Prostate gland (tissue), 2 donors: ENCODE measurements around the gene CARS1. TPM values are rescaled to one million over a fixed set of nuclear protein-coding genes. Genes with fewer than 3 reads are reported as not detected.

Experiments used
- DNase-seq: peaks from one replicate; pipeline ENCODE4 v3.0.0-alpha.2; 2019; ENCODE audit warnings: low spot score
- H3K27ac ChIP-seq, 2 donors: fragments of 200-600 bp; sonication (generic); 2 replicates each; pipeline ENCODE4 v1.5.1; 2017 to 2019
- H3K27me3 ChIP-seq: fragments of 200-600 bp; sonication (generic); replicated peaks from 2 replicates; pipeline ENCODE4 v1.5.1; 2019; ENCODE audit not compliant: insufficient read depth
- H3K36me3 ChIP-seq, 2 donors: fragments of 200-600 bp; sonication (generic); 1 replicate in 1 of 2; 2 replicates in 1 of 2; pipeline versions ENCODE4 v1.5.1 to v1.8.1; 2017 to 2019
- H3K4me1 ChIP-seq: fragments of 200-600 bp; sonication (generic); replicated peaks from 2 replicates; pipeline ENCODE4 v1.5.1; 2019
- H3K4me3 ChIP-seq, 2 donors: fragments of 200-600 bp; sonication (generic); 2 replicates each; pipeline ENCODE4 v1.5.1; 2017 to 2019
- H3K9me3 ChIP-seq: fragments of 200-600 bp; sonication (generic); 2 replicates; pipeline ENCODE4 v1.5.1; 2017
- CTCF ChIP-seq, 4 experiments: fragments of 200-600 bp in 2 of 4; fragments of 450-650 bp in 2 of 4; sonication (generic) in 2 of 4; IDR thresholded peaks; 1 replicate in 3 of 4; 2 replicates in 1 of 4; pipeline ENCODE4 v1.5.1; 2016 to 2019; ENCODE audit warnings: antibody characterized with exemption in 4 of 4, mild to moderate bottlenecking in 2 of 4, moderate library complexity in 2 of 4
- POLR2A ChIP-seq: fragments of 450-650 bp; IDR thresholded peaks from one replicate; pipeline ENCODE4 v1.6.1; 2016; ENCODE audit warnings: antibody characterized with exemption, mild to moderate bottlenecking
- POLR2AphosphoS5 ChIP-seq: sonication (generic); formaldehyde crosslinking; IDR thresholded peaks from one replicate; pipeline ENCODE4 v1.6.1; 2017; ENCODE audit warnings: antibody characterized with exemption
- WGBS: methylation state at CpG from one replicate; pipeline ENCODE4 v1.1.5; 2018; 5-methylcytosine and 5-hydroxymethylcytosine counted together
- intact Hi-C: fragments of 100-400 bp; cut with DNase I; formaldehyde crosslinking; loops from one replicate; pipeline ENCODE4 v1.14.2; 2022
- total RNA-seq, 2 donors: library from RNA; depleted of rRNA; stranded (reverse); fragments of >200 nt; gene quantifications; one replicate each; pipeline ENCODE4 v1.1.0, GENCODE V29; 2016

The CARS1 gene
- total RNA-seq, 2 donors from 2014 or later: 25.6 to 28.9 TPM

GRCh38 chr11:3052567-3052966 is 4.7 kb downstream of the CARS1 start:
- TF ChIP-seq CTCF (IDR thresholded peaks at IDR 0.05): no peak
- TF ChIP-seq POLR2A: no peak
- no peak for TF ChIP-seq POLR2AphosphoS5
- H3K36me3 ChIP-seq: no peaks in the 10 kb centered on the region
- 65% methylated on average over 11 of the region's 11 CpGs for WGBS
- no peaks in the 10 kb centered on the region for H3K9me3 ChIP-seq
- no peaks in the 10 kb centered on the region for H3K27me3 ChIP-seq
- no peak overlapping the region for H3K27ac ChIP-seq
- H3K4me1 ChIP-seq: peaks cover 5% of the 10 kb centered on the region
- intact Hi-C loops: no loop called here
- no peak overlapping the region for H3K4me3 ChIP-seq
- no peak for DNase-seq

- H3K4me3 ChIP-seq: no peak overlapping the region
- 43% methylated on average over 14 of the region's 14 CpGs for WGBS
- intact Hi-C loops: no loop called here
- no peaks in the 10 kb centered on the region for H3K27me3 ChIP-seq
- TF ChIP-seq POLR2A: no peak
- TF ChIP-seq POLR2AphosphoS5: no peak
- no peak for TF ChIP-seq CTCF (IDR thresholded peaks at IDR 0.05)
- peaks cover 5% of the 10 kb centered on the region for H3K4me1 ChIP-seq
- H3K9me3 ChIP-seq: no peaks in the 10 kb centered on the region
- DNase-seq: no peak
- H3K36me3 ChIP-seq: no peaks in the 10 kb centered on the region
- no peak overlapping the region for H3K27ac ChIP-seq
These were observed 5.1 kb downstream of the CARS1 start for GRCh38 chr11:3052109-3052479.

GRCh38 chr11:3051196-3052108 is 5.8 kb downstream of the CARS1 start:
- Histone ChIP-seq H3K27ac (no peak overlapping the region), H3K4me3 (no peak overlapping the region), H3K27me3 (no peaks in the 10 kb centered on the region), H3K4me1 (peaks cover 5% of the 10 kb centered on the region), H3K9me3 (no peaks in the 10 kb centered on the region), H3K36me3 (no peaks in the 10 kb centered on the region)
- TF ChIP-seq POLR2A: no peak
- TF ChIP-seq CTCF (IDR thresholded peaks at IDR 0.05): no peak
- TF ChIP-seq POLR2AphosphoS5: no peak
- 83% methylated on average over 13 of the region's 13 CpGs for WGBS
- intact Hi-C loops: no loop called here
- no peak for DNase-seq

- H3K27me3 ChIP-seq: no peaks in the 10 kb centered on the region
- no peaks in the 10 kb centered on the region for H3K36me3 ChIP-seq
- DNase-seq: no peak
- no peaks in the 10 kb centered on the region for H3K9me3 ChIP-seq
- intact Hi-C loops: no loop called here
- no peak overlapping the region for H3K27ac ChIP-seq
- peaks cover 5% of the 10 kb centered on the region for H3K4me1 ChIP-seq
- no peak overlapping the region for H3K4me3 ChIP-seq
- WGBS: 90% methylated on average over 18 of the region's 18 CpGs
- no peak for TF ChIP-seq CTCF (IDR thresholded peaks at IDR 0.05)
- TF ChIP-seq POLR2A: no peak
- TF ChIP-seq POLR2AphosphoS5: no peak
These were observed 6.6 kb downstream of the CARS1 start for GRCh38 chr11:3050386-3051195.
